PC-3 (cell line): ENCODE measurements around the gene CTNND2. TPM values are rescaled to one million over a fixed set of nuclear protein-coding genes. Genes with fewer than 3 reads are reported as not detected.
"Not testable (repeated sequence)": the region's sequence is repeated elsewhere in the genome, so short reads cannot be mapped to it uniquely, and the experiment has no call there.

Experiments
- ATAC-seq: fragments of 200-7000 bp; cut with Tn5 transposase; 2 replicates; pipeline ENCODE4 v1.9.1; 2020; ENCODE audit warnings: mild to moderate bottlenecking, moderate library complexity
- BruUV-seq: library from RNA; stranded (reverse); fragments of 400-500 nt; replicated peaks from 2 replicates; lab custom pipeline; 2021; lab: Mats Ljungman, UMichigan
- CTCF ChIA-PET: fragments of 300-600 bp; sonication (Branson Sonifier 250); formaldehyde crosslinking; loops from one replicate; lab custom pipeline; 2022; ENCODE audit warnings: antibody characterized with exemption; lab: Charles Lee
- POLR2A ChIA-PET: fragments of 300-600 bp; sonication (Branson Sonifier 250); formaldehyde crosslinking; loops from one replicate; lab custom pipeline; 2022; ENCODE audit warnings: antibody characterized with exemption; ENCODE audit not compliant: unreplicated experiment; lab: Charles Lee
- DNase-seq: peaks from one replicate; pipeline ENCODE4 v3.0.0-alpha.2; 2015
- H2AFZ ChIP-seq: fragments of 300-600 bp; sonication (generic); 2 replicates; pipeline ENCODE4 v1.6.0; 2016; ENCODE audit warnings: antibody characterized with exemption, low read length
- H3F3A ChIP-seq: fragments of 300-600 bp; sonication (generic); one replicate; pipeline ENCODE4 v1.6.0; 2017; ENCODE audit warnings: antibody characterized with exemption, low read length, control low read depth, mild to moderate bottlenecking; ENCODE audit not compliant: unreplicated experiment
- H3K27ac ChIP-seq: fragments of 300-600 bp; sonication (generic); 2 replicates; pipeline ENCODE4 v1.5.1; 2016; ENCODE audit warnings: mild to moderate bottlenecking, low read length
- H3K27me3 ChIP-seq: fragments of 300-600 bp; sonication (generic); 2 replicates; pipeline ENCODE4 v1.6.1; 2016; ENCODE audit warnings: low read length, mixed read lengths
- H3K36me3 ChIP-seq: fragments of 300-600 bp; sonication (generic); 2 replicates; pipeline ENCODE4 v1.6.1; 2016; ENCODE audit warnings: low read depth, mixed run types, low read length, mixed read lengths
- H3K4me1 ChIP-seq: fragments of 300-600 bp; sonication (generic); 2 replicates; pipeline ENCODE4 v1.5.1; 2016; ENCODE audit warnings: low read length; ENCODE audit not compliant: insufficient read depth
- H3K4me2 ChIP-seq: fragments of 300-600 bp; sonication (generic); 2 replicates; pipeline ENCODE4 v1.6.0; 2016; ENCODE audit warnings: low read length
- H3K4me3 ChIP-seq: fragments of 300-600 bp; sonication (generic); 2 replicates; pipeline ENCODE4 v1.5.1; 2016; ENCODE audit warnings: mild to moderate bottlenecking, low read length, mixed read lengths
- H3K79me2 ChIP-seq: fragments of 300-600 bp; sonication (generic); 2 replicates; pipeline ENCODE4 v1.6.1; 2017; ENCODE audit warnings: low read length, mixed read lengths
- H3K9ac ChIP-seq: fragments of 300-600 bp; sonication (generic); 2 replicates; pipeline ENCODE4 v1.6.0; 2016; ENCODE audit warnings: mild to moderate bottlenecking, low read length
- H3K9me2 ChIP-seq: fragments of 300-600 bp; sonication (generic); replicated peaks from 2 replicates; pipeline ENCODE4 v1.6.1; 2016; ENCODE audit warnings: mixed run types, low read length, mixed read lengths
- H3K9me3 ChIP-seq: fragments of 300-600 bp; sonication (generic); 2 replicates; pipeline ENCODE4 v1.6.1; 2016; ENCODE audit warnings: low read length, mixed read lengths
- H4K20me1 ChIP-seq: fragments of 300-600 bp; sonication (generic); 2 replicates; pipeline ENCODE4 v1.6.1; 2016; ENCODE audit warnings: low read length, mixed read lengths
- CTCF ChIP-seq: fragments of 300-600 bp; sonication (generic); conservative IDR thresholded peaks from 2 replicates; pipeline ENCODE4 v1.5.1; 2017; ENCODE audit warnings: antibody characterized with exemption, low read depth, mild to moderate bottlenecking, low read length
- EZH2 ChIP-seq: fragments of 300-600 bp; sonication (generic); IDR thresholded peaks from one replicate; pipeline ENCODE4 v1.6.1; 2017; ENCODE audit warnings: antibody characterized with exemption, mild to moderate bottlenecking, low read length; ENCODE audit not compliant: unreplicated experiment
- EZH2phosphoT487 ChIP-seq: fragments of 300-600 bp; sonication (generic); IDR thresholded peaks from 2 replicates; pipeline ENCODE4 v1.6.1; 2018; ENCODE audit warnings: mild to moderate bottlenecking, antibody characterized with exemption, low read length, borderline replicate concordance
- intact Hi-C: fragments of 100-400 bp; cut with micrococcal nuclease; formaldehyde crosslinking; loops from 2 replicates; pipeline ENCODE4 v1.9.0; 2023
- total RNA-seq: library from RNA; depleted of rRNA; stranded (reverse); fragments of >200 nt; gene quantifications from 2 replicates; pipeline ENCODE4 v1.2.3, GENCODE V29; 2014

Gene CTNND2
- total RNA-seq, 1 experiment from 2014 or later, result 1.8 TPM

GRCh38 chr5:11420969-11421368 lies 483.3 kb downstream of the CTNND2 start:
- no TSS peak for BruUV-seq
- Histone ChIP-seq H3K4me2 (no peak overlapping the region), H2AFZ (no peak overlapping the region), H3K4me3 (no peak overlapping the region), H3K9me3 (no peaks in the 10 kb centered on the region), H4K20me1 (no peaks in the 10 kb centered on the region), H3F3A (no peaks in the 10 kb centered on the region), H3K36me3 (no peaks in the 10 kb centered on the region), H3K27ac (no peak overlapping the region), H3K27me3 (peaks cover 46% of the 10 kb centered on the region; the same call in 1 of the 2 replicates), H3K4me1 (no peaks in the 10 kb centered on the region), H3K9ac (no peak overlapping the region), H3K79me2 (no peaks in the 10 kb centered on the region), H3K9me2 (no peaks in the 10 kb centered on the region)
- intact Hi-C loops, result no loop called here
- TF ChIP-seq CTCF (no peak), EZH2 (no peak), EZH2phosphoT487 (no peak)
- POLR2A ChIA-PET, result no interaction called here
- DNase-seq (no peak), ATAC-seq (no peak)
- CTCF ChIA-PET, result no interaction called here

GRCh38 chr5:11415751-11416150 lies 488.5 kb downstream of the CTNND2 start:
- no peaks in the 10 kb centered on the region for H4K20me1 ChIP-seq
- H3K9me3 ChIP-seq, result no peaks in the 10 kb centered on the region
- H3K27me3 ChIP-seq, result peaks cover 12% of the 10 kb centered on the region; the same call in 1 of the 2 replicates
- H3K4me3 ChIP-seq, result no peak overlapping the region
- POLR2A ChIA-PET, result no interaction called here
- no peak overlapping the region for H3K27ac ChIP-seq
- BruUV-seq, result no TSS peak
- H3K36me3 ChIP-seq, result no peaks in the 10 kb centered on the region
- no peaks in the 10 kb centered on the region for H3F3A ChIP-seq
- H2AFZ ChIP-seq, result no peak overlapping the region
- ATAC-seq (no peak), DNase-seq (no peak)
- no peaks in the 10 kb centered on the region for H3K79me2 ChIP-seq
- no peak overlapping the region for H3K4me2 ChIP-seq
- no peaks in the 10 kb centered on the region for H3K4me1 ChIP-seq
- no peak overlapping the region for H3K9ac ChIP-seq
- CTCF ChIA-PET, result no interaction called here
- intact Hi-C loops, result no loop called here
- TF ChIP-seq CTCF, result no peak
- no peak for TF ChIP-seq EZH2
- no peak for TF ChIP-seq EZH2phosphoT487
- no peaks in the 10 kb centered on the region for H3K9me2 ChIP-seq

- H3K4me2 ChIP-seq, H3K9ac ChIP-seq, H3K9me3 ChIP-seq, ATAC-seq, BruUV-seq, H4K20me1 ChIP-seq, H3F3A ChIP-seq, CTCF ChIA-PET, H3K4me1 ChIP-seq, intact Hi-C loops, H3K79me2 ChIP-seq, H3K4me3 ChIP-seq, POLR2A ChIA-PET, DNase-seq, H3K27ac ChIP-seq, H3K36me3 ChIP-seq, H3K27me3 ChIP-seq, H3K9me2 ChIP-seq, H2AFZ ChIP-seq: not testable (repeated sequence)
Observed at GRCh38 chr5:11414732-11415131, 489.5 kb downstream of the CTNND2 start.
